IMR-90 (cell line): ENCODE measurements around the gene HAND2.

ENCODE experiments used
- BHLHE40 ChIP-seq: fragments of 150-350 bp; IDR thresholded peaks from 2 replicates; pipeline ENCODE4 v1.6.1; 2016; ENCODE audit warnings: mild to moderate bottlenecking, low read depth, low read length
- CEBPB ChIP-seq: IDR thresholded peaks from 2 replicates; pipeline ENCODE4 v1.6.1; 2012; ENCODE audit warnings: low read depth, low read length, improper control_type of control experiment
- FOS ChIP-seq: fragments of 150-350 bp; IDR thresholded peaks from 2 replicates; pipeline ENCODE4 v1.6.1; 2016; ENCODE audit warnings: low read depth, low read length
- MAFK ChIP-seq: IDR thresholded peaks from 2 replicates; pipeline ENCODE4 v1.6.1; 2012; ENCODE audit warnings: low read depth, low read length, improper control_type of control experiment
- MXI1 ChIP-seq: IDR thresholded peaks from 2 replicates; pipeline ENCODE4 v1.6.1; 2012; ENCODE audit warnings: low read depth, mild to moderate bottlenecking, low read length, moderate library complexity, borderline replicate concordance
- NFE2L2 ChIP-seq: fragments of 150-350 bp; IDR thresholded peaks from 2 replicates; pipeline ENCODE4 v1.6.1; 2016; ENCODE audit warnings: low read depth, mild to moderate bottlenecking, low read length
- POLR2A ChIP-seq: IDR thresholded peaks from 2 replicates; pipeline ENCODE4 v1.6.1; 2012; ENCODE audit warnings: mild to moderate bottlenecking, low read depth, low read length
- RAD21 ChIP-seq: IDR thresholded peaks from 2 replicates; pipeline ENCODE4 v1.6.1; 2012; ENCODE audit warnings: low read length, improper control_type of control experiment
- RCOR1 ChIP-seq: IDR thresholded peaks from 2 replicates; pipeline ENCODE4 v1.6.1; 2012; ENCODE audit warnings: mild to moderate bottlenecking, low read length, improper control_type of control experiment; ENCODE audit not compliant: insufficient replicate concordance
- RFX5 ChIP-seq: IDR thresholded peaks from 2 replicates; pipeline ENCODE4 v1.8.0; 2012; ENCODE audit warnings: low read depth, mild to moderate bottlenecking, low read length, moderate library complexity
- SMC3 ChIP-seq: fragments of 150-350 bp; IDR thresholded peaks from 2 replicates; pipeline ENCODE4 v1.6.1; 2016; ENCODE audit warnings: low read depth, mild to moderate bottlenecking, antibody characterized with exemption, low read length, moderate library complexity
- TF ChIP-seq, protein P1 (sequence below): conservative IDR thresholded peaks from 2 replicates; pipeline ENCODE4 v1.5.1; 2012; ENCODE audit warnings: mild to moderate bottlenecking, low read depth, low read length, improper control_type of control experiment
- TF ChIP-seq, protein P2 (sequence below): fragments of 150-350 bp; IDR thresholded peaks from 2 replicates; pipeline ENCODE4 v1.6.1; 2016; ENCODE audit warnings: low read depth, mild to moderate bottlenecking, low read length, moderate library complexity, borderline replicate concordance
- TF ChIP-seq, protein P3 (sequence below): fragments of 150-350 bp; IDR thresholded peaks from 2 replicates; pipeline ENCODE4 v1.6.1; 2017; ENCODE audit warnings: mild to moderate bottlenecking, antibody characterized with exemption, low read length, low read depth

DNA sequence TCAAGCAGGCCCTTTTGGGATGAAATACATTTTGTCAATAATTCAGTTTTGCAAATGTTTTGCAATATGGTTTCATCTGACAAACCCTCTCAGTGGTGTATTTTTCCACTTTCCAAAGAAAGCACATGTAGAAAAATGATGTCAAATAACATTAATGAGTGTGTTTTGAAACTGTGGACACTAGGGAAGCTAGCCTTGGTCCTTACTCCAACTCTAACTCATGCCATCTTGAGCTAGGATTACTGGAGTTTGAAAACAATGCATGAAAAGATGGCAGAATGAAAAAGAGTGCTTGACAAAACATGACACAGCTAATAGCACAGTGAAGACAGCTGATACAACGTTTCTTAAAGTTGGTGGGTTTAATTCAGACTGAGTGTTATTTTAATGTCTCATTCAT is 41.4 kb downstream of the HAND2 start:
- no peak for TF ChIP-seq MXI1
- TF ChIP-seq POLR2A: no peak
- TF ChIP-seq, protein P1, sequence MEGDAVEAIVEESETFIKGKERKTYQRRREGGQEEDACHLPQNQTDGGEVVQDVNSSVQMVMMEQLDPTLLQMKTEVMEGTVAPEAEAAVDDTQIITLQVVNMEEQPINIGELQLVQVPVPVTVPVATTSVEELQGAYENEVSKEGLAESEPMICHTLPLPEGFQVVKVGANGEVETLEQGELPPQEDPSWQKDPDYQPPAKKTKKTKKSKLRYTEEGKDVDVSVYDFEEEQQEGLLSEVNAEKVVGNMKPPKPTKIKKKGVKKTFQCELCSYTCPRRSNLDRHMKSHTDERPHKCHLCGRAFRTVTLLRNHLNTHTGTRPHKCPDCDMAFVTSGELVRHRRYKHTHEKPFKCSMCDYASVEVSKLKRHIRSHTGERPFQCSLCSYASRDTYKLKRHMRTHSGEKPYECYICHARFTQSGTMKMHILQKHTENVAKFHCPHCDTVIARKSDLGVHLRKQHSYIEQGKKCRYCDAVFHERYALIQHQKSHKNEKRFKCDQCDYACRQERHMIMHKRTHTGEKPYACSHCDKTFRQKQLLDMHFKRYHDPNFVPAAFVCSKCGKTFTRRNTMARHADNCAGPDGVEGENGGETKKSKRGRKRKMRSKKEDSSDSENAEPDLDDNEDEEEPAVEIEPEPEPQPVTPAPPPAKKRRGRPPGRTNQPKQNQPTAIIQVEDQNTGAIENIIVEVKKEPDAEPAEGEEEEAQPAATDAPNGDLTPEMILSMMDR: no peak
- TF ChIP-seq MAFK: no peak
- TF ChIP-seq CEBPB: no peak
- TF ChIP-seq RFX5: no peak
- no peak for TF ChIP-seq RAD21
- no peak for TF ChIP-seq NFE2L2
- TF ChIP-seq, protein P2, sequence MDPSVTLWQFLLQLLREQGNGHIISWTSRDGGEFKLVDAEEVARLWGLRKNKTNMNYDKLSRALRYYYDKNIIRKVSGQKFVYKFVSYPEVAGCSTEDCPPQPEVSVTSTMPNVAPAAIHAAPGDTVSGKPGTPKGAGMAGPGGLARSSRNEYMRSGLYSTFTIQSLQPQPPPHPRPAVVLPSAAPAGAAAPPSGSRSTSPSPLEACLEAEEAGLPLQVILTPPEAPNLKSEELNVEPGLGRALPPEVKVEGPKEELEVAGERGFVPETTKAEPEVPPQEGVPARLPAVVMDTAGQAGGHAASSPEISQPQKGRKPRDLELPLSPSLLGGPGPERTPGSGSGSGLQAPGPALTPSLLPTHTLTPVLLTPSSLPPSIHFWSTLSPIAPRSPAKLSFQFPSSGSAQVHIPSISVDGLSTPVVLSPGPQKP: no peak
- TF ChIP-seq, protein P3, sequence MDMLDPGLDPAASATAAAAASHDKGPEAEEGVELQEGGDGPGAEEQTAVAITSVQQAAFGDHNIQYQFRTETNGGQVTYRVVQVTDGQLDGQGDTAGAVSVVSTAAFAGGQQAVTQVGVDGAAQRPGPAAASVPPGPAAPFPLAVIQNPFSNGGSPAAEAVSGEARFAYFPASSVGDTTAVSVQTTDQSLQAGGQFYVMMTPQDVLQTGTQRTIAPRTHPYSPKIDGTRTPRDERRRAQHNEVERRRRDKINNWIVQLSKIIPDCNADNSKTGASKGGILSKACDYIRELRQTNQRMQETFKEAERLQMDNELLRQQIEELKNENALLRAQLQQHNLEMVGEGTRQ: no peak
- TF ChIP-seq SMC3: no peak
- no peak for TF ChIP-seq RCOR1
- TF ChIP-seq FOS: no peak
- TF ChIP-seq BHLHE40: no peak
